Stomach (tissue), 9 donors: Measurements from ENCODE around the gene PLP2. TPM values are rescaled to one million over a fixed set of nuclear protein-coding genes. Genes with fewer than 3 reads are reported as not detected.

Experiments used
- DNase-seq, 2 donors: peaks; one replicate each; pipeline versions ENCODE4 v3.0.0 to v3.0.0-alpha.2; 2013 to 2019
- H3K27ac ChIP-seq, 5 donors: fragments of 200-600 bp in 4 of 5; sonication (generic) in 4 of 5; one replicate each; pipeline ENCODE4 v1.5.1; 2013 to 2019; ENCODE audit warnings: mild to moderate bottlenecking in 1 of 5, moderate library complexity in 1 of 5
- H3K27me3 ChIP-seq, 3 donors: fragments of 200-600 bp; sonication (generic); one replicate each; pipeline ENCODE4 v1.5.1; 2017 to 2019; ENCODE audit warnings: mixed run types in 1 of 3
- H3K36me3 ChIP-seq, 4 donors: fragments of 200-600 bp; sonication (generic); 1 replicate in 3 of 4; 2 replicates in 1 of 4; pipeline ENCODE4 v1.5.1; 2016 to 2019
- H3K4me1 ChIP-seq, 4 donors: fragments of 200-600 bp; sonication (generic); one replicate each; pipeline ENCODE4 v1.5.1; 2016 to 2019
- H3K4me3 ChIP-seq, 4 donors: fragments of 200-600 bp; sonication (generic) in 3 of 4; one replicate each; pipeline ENCODE4 v1.5.1; 2016 to 2019; ENCODE audit warnings: mild to moderate bottlenecking in 1 of 4
- H3K9me3 ChIP-seq, 4 donors: fragments of 200-600 bp; sonication (generic); one replicate each; pipeline ENCODE4 v1.5.1; 2016 to 2019
- EP300 ChIP-seq: sonication (generic); formaldehyde crosslinking; IDR thresholded peaks from one replicate; pipeline ENCODE4 v1.6.1; 2017; ENCODE audit warnings: antibody characterized with exemption
- POLR2A ChIP-seq, 4 donors: fragments of 450-650 bp; IDR thresholded peaks; one replicate each; pipeline ENCODE4 v1.6.1; 2016; ENCODE audit warnings: antibody characterized with exemption in 4 of 4, control low read depth in 2 of 4, mild to moderate bottlenecking in 1 of 4, moderate library complexity in 1 of 4
- POLR2AphosphoS5 ChIP-seq, 3 donors: sonication (generic); formaldehyde crosslinking; IDR thresholded peaks; one replicate each; pipeline ENCODE4 v1.6.1; 2016; ENCODE audit warnings: antibody characterized with exemption in 3 of 3
- WGBS, 5 donors: extraction: QIAGEN DNeasy Blood & Tissue Kit in 3 of 5; methylation state at CpG; one replicate each; pipeline versions ENCODE4 v1.1.5 to v1.1.7; 2013 to 2018; 5-methylcytosine and 5-hydroxymethylcytosine counted together
- intact Hi-C: fragments of 100-400 bp; cut with DNase I; formaldehyde crosslinking; loops from one replicate; pipeline ENCODE4 v1.15.1; 2023; ENCODE audit warnings: low total_unique reads
- polyA plus RNA-seq, 3 donors: library from polyadenylated mRNA; stranded (reverse); fragments of 200-250 nt; gene quantifications; one replicate each; pipeline ENCODE4 v1.2.3, GENCODE V29; 2013
- total RNA-seq, 5 donors: library from RNA; depleted of rRNA; stranded (reverse); fragments of >200 nt; gene quantifications; one replicate each; pipeline versions ENCODE4 v1.1.0 to v1.2.3, GENCODE V29; 2014 to 2016
- TF ChIP-seq, protein P1 (sequence below), 7 experiments: fragments of 450-650 bp in 4 of 7; fragments of 200-600 bp in 3 of 7; sonication (generic) in 3 of 7; IDR thresholded peaks; one replicate each; pipeline ENCODE4 v1.5.1; 2016 to 2019; ENCODE audit warnings: antibody characterized with exemption in 7 of 7, control low read depth in 2 of 7, mild to moderate bottlenecking in 1 of 7
- donor health status: healthy with polysubstance abuse.
- donor health status: Bipolar disorder and iron deficiency.
- donor health status: healthy.

PLP2 gene
- total and polyA plus RNA-seq, 8 donors = 14.0 to 323 (median 66.6) TPM

DNA sequence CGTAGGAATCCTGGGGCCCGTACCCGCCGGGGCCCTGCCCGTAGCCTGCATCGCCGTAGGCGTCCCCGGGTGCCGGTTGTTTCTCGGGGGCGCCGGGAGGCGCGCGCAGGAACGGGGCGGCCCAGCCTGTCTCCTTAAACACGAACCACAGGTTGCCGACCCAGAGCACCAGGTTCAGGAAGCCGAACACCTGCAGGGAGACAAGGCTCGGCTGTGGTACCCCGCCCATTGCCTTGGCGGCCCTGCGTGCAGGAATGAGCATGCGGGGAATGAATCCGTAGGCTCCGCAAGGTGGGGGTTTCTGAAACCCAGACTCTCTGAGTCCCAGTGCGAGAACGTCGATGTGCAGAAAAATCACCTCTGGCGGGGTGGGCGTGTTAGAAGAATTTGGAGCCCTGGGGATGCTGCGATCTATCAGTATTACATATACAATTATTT is 19.9 kb downstream of the PLP2 start:
- H3K27ac ChIP-seq = peak overlapping the region; percentile 87 to 95 (median 89)
- H3K9me3 ChIP-seq = peaks cover 0 to 8% (median 3%) of the 10 kb centered on the region in 4 donors
- peaks cover 0 to 22% (median 12%) of the 10 kb centered on the region in 4 donors for H3K4me1 ChIP-seq
- WGBS, 5 donors = 0 to 54% (median 4%) methylated on average over 6 to 34 of the region's 34 CpGs
- TF ChIP-seq EP300 = no peak
- TF ChIP-seq, protein P1, sequence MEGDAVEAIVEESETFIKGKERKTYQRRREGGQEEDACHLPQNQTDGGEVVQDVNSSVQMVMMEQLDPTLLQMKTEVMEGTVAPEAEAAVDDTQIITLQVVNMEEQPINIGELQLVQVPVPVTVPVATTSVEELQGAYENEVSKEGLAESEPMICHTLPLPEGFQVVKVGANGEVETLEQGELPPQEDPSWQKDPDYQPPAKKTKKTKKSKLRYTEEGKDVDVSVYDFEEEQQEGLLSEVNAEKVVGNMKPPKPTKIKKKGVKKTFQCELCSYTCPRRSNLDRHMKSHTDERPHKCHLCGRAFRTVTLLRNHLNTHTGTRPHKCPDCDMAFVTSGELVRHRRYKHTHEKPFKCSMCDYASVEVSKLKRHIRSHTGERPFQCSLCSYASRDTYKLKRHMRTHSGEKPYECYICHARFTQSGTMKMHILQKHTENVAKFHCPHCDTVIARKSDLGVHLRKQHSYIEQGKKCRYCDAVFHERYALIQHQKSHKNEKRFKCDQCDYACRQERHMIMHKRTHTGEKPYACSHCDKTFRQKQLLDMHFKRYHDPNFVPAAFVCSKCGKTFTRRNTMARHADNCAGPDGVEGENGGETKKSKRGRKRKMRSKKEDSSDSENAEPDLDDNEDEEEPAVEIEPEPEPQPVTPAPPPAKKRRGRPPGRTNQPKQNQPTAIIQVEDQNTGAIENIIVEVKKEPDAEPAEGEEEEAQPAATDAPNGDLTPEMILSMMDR (IDR thresholded peaks at IDR 0.05) = no peak
- TF ChIP-seq POLR2AphosphoS5 (IDR thresholded peaks at IDR 0.05) = no peak
- no peak for TF ChIP-seq POLR2A (IDR thresholded peaks at IDR 0.05)
- DNase-seq = no peak
- H3K4me3 ChIP-seq = peak overlapping the region; percentile 57 to 61 (median 58)
- intact Hi-C loops = no loop called here
- H3K36me3 ChIP-seq = no peaks in the 10 kb centered on the region
- H3K27me3 ChIP-seq = no peaks in the 10 kb centered on the region

DNA sequence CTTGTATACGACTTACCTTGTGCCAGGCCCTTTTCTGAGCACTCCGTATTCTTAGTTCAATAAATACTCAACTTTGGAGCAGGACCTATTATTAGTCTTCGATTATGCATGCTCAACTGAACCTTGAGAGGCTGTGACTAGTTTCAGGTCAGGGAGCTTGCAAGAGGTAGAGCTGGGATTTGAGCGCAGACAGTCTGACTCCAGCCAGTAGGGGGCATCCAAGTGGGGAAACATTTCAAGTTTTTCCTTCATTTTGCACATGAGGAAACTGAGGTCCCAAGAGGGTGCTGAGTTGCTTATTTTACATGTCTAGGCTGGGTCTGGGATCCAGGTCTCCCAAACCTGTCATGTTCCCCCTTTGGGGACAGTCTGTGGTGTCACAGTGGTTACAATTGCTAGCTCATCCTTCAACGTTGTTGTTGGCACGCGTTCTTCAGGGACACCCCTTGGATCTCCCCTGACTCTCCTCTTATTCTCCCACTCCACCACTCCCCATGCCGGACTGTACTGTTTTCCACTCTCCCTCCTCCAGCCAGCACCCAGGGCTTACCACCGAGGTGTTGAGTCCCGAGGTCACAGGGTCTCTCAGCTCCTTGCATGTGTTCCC is 21.1 kb downstream of the PLP2 start:
- no peak for TF ChIP-seq EP300
- TF ChIP-seq POLR2AphosphoS5 (IDR thresholded peaks at IDR 0.05) = no peak
- TF ChIP-seq, protein P1 (IDR thresholded peaks at IDR 0.05) = peak in 3 of 7 experiments; percentile 24 to 36 (median 32)
- TF ChIP-seq POLR2A (IDR thresholded peaks at IDR 0.05) = no peak
- Histone ChIP-seq H3K4me1 (peaks cover 0 to 18% (median 12%) of the 10 kb centered on the region in 4 donors), H3K4me3 (no peak overlapping the region), H3K9me3 (peaks cover 0 to 8% (median 3%) of the 10 kb centered on the region in 4 donors), H3K27ac (no peak overlapping the region), H3K36me3 (no peaks in the 10 kb centered on the region), H3K27me3 (no peaks in the 10 kb centered on the region)
- peak in 1 of 2 donors; percentile 51 for DNase-seq
- intact Hi-C loops = no loop called here
- 54 to 70% (median 65%) methylated on average over 6 to 10 of the region's 10 CpGs for WGBS, 5 donors

DNA sequence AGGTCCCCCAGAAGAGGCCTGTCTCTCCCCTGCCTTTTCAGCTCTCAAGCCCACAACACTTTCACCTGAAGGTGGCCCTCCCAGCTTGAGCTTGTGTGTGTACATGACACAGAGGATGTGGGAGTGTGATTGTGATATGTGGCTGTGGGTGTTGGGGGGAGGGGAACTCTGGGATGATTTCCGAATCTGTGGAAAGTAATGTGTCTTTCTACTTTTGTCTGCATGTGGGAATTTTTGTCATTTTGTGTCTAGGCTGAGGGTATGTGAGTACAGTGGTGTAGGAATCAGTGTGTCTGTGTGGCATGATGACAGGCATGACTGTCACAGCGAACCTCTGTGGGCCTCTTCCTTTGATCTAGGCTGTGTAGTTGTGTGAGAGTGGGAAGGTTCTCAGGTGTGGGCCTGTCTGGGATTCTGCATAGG is 21.9 kb downstream of the PLP2 start:
- Histone ChIP-seq H3K27ac (no peak overlapping the region), H3K9me3 (peaks cover 0 to 8% (median 3%) of the 10 kb centered on the region in 4 donors), H3K36me3 (no peaks in the 10 kb centered on the region), H3K27me3 (peaks cover 0 to under 1% (median 0%) of the 10 kb centered on the region in 3 donors), H3K4me3 (no peak overlapping the region), H3K4me1 (peaks cover 0 to 18% (median 12%) of the 10 kb centered on the region in 4 donors)
- 51 to 100% (median 78%) methylated on average over 1 to 2 of the region's 2 CpGs for WGBS, 5 donors
- DNase-seq = no peak
- TF ChIP-seq EP300 = no peak
- TF ChIP-seq, protein P1 (IDR thresholded peaks at IDR 0.05) = no peak
- TF ChIP-seq POLR2AphosphoS5 (IDR thresholded peaks at IDR 0.05) = no peak
- no peak for TF ChIP-seq POLR2A (IDR thresholded peaks at IDR 0.05)
- intact Hi-C loops = no loop called here

DNA sequence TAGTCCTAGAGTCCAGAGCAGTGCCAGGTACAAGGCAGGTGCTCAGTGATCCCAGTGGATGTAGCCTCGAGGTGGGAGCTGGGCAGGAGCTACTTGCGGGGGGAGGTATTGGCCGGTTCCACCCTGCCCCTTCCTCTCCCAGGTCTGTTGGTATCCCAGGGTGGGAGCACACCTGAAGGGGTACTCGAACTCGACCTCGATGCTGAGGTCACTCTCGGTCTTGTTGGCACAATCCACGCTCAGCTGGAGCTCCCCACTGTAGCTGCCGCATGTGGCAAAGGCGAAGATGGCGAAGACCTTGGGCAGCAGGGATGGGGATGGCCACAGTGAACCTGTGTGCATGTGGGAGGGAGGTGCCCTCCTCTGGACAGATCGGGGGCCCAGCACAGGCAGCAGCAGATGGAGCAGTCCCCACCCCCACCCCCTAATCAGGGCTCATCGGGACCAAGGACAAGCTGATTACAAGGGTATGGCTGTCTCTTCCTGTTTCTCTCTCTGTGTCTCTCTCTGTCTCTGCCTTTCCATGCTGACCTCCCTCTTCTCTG is 25.9 kb downstream of the PLP2 start:
- Histone ChIP-seq H3K4me1 (peaks cover 0 to 25% (median 10%) of the 10 kb centered on the region in 4 donors), H3K27ac (no peak overlapping the region), H3K27me3 (peaks cover 0 to 9% (median 0%) of the 10 kb centered on the region in 3 donors), H3K9me3 (no peaks in the 10 kb centered on the region), H3K36me3 (no peaks in the 10 kb centered on the region), H3K4me3 (no peak overlapping the region)
- no peak for TF ChIP-seq POLR2AphosphoS5 (IDR thresholded peaks at IDR 0.05)
- TF ChIP-seq, protein P1 (IDR thresholded peaks at IDR 0.05) = no peak
- no peak for TF ChIP-seq POLR2A (IDR thresholded peaks at IDR 0.05)
- no peak for TF ChIP-seq EP300
- 58 to 79% (median 73%) methylated on average over 5 to 13 of the region's 13 CpGs for WGBS, 5 donors
- no peak for DNase-seq
- intact Hi-C loops = no loop called here
